Activated CD4-positive, alpha-beta T cell treated with anti-CD3 and anti-CD28 coated beads, Interleukin-2, amount 50 U/mL, for 24 hours (primary cell): ENCODE data around the gene RBMS3.
"Not testable (repeated sequence)": the region's sequence is repeated elsewhere in the genome, so short reads cannot be mapped to it uniquely, and the experiment has no call there.

ENCODE experiments used
- DNase-seq, 2 donors: peaks; one replicate each; pipeline ENCODE4 v3.0.0-alpha.2; 2020; ENCODE audit warnings: low read depth in 1 of 2, low spot score in 1 of 2

RBMS3 gene

GRCh38 chr3:29337565-29337964, 56.7 kb downstream of the RBMS3 start:
- DNase-seq: no peak

- no peak for DNase-seq
These were observed 57.5 kb downstream of the RBMS3 start for GRCh38 chr3:29338377-29338776.

- DNase-seq: no peak
These were observed 58.4 kb downstream of the RBMS3 start for GRCh38 chr3:29339016-29339833.

DNA sequence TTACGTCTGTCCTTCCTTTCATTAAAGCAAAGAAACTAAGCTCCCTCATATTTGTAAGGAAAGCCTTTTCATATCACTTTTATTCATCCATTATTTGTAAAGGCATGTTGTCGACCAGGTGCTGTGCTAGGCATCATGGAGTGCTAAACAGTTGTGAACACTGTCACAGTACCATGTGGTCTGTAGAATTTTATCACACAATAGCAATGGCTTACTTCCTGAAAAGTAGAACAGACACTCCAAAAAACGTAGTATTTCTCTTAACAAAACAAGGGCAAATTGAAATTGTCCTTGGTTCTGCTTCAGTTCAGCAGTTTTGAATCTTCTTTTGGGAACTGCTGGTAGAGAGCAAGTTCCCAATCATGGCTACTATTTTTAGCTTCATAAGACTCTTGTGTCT, 63.3 kb downstream of the RBMS3 start:
- no peak for DNase-seq

DNA sequence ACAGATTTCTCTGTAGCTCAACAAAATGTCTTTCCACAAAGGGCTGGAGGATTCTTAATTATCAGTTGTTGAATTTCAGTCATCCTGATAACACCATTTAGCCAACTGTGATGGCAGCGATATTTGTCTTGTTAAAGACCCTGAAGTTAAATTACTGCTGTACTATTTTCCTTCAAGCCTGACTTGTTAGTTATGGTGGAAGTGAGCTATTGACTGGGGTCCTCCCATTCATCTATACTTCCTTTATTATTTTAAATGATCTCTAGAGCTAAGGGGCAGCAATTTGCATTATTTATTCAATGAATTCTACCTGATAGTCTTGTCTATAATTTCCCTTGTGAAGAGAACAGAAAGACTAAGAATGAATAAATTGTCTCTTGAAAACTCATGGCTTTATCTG, 64.1 kb downstream of the RBMS3 start:
- DNase-seq: no peak

- no peak for DNase-seq
These were observed 64.8 kb downstream of the RBMS3 start for GRCh38 chr3:29345516-29346300.

GRCh38 chr3:29346828-29347227, 66.0 kb downstream of the RBMS3 start:
- DNase-seq: no peak

GRCh38 chr3:29347412-29347811, 66.5 kb downstream of the RBMS3 start:
- no peak for DNase-seq

DNA sequence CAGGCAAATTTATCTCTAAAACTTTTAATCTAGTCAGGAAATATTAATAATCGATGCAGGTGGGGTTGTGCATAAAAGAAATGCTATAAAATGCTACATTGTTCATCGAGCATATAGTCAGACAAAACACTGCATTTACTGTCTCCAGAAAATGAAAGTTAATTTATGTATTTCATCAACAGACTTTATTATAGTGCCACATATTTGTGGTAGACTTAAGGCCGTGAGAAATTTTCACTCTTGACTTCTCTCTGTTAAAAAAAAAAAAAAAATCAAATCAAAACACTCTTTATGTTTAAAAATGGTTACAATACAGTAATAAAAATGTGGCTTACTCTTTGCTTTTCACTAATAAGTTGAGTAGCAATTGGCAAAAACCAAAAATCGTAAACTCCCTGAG, 67.4 kb downstream of the RBMS3 start:
- no peak for DNase-seq

DNA sequence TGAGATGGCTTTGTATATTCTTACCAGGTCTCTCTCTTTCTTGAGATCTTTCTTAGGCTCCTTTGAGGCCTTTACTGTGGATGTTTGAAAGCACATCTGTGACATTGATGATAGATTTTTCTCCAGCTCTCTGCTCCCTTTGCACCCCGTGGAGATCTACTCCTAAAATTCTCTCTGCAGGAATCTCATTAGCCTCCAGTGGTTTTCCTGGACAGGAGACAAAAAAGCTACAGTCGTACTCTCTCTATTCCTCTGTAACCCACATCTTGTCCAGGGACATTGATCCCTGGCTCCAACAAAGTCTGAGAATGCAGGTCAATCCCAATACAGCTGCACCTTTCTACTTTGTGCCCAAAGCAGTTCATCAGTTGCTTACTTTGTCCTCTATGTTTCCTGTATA, 68.2 kb downstream of the RBMS3 start:
- DNase-seq: no peak

GRCh38 chr3:29353807-29354206, 72.9 kb downstream of the RBMS3 start:
- DNase-seq: no peak

DNA sequence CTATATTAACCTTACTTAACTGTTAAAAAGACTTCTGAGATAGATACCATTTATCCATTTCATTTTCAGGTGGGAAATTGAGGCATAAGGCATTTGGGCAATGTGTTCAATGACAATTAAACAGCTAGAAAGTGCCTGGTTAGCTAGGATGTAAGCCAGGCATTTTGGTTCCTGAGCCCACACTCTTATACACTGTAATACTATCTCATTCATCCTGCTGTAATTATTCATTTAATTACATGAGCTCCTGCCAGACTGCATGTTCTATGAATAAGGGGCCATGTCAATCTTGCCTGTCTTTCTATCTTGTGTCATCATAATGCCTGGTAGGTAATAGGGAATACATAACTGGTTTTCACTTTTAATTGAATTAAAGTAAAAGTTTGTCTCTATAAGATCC, 74.0 kb downstream of the RBMS3 start:
- no peak for DNase-seq

DNA sequence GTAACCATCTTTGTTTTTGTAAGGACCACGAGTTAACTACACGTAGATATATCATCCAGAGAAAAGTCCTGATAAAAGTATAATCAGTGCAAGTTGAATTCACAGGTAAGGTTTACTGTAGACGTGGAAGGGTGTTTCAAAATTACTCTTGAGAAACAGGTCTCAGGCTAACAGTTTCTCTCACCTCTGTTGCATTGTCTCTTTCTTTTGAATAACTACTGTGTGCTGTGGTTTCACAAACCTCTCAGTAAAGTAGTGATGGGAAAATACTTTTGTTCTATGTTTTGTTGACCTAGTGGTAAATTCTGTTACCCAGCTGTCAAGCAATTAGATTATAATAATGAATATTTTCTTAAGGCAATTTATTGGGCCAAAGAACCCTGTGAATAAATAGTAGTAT, 75.2 kb downstream of the RBMS3 start:
- no peak for DNase-seq

- DNase-seq: not testable (repeated sequence)
These were observed 79.4 kb downstream of the RBMS3 start for GRCh38 chr3:29360289-29360688.

GRCh38 chr3:29363110-29363509, 82.2 kb downstream of the RBMS3 start:
- no peak for DNase-seq

DNA sequence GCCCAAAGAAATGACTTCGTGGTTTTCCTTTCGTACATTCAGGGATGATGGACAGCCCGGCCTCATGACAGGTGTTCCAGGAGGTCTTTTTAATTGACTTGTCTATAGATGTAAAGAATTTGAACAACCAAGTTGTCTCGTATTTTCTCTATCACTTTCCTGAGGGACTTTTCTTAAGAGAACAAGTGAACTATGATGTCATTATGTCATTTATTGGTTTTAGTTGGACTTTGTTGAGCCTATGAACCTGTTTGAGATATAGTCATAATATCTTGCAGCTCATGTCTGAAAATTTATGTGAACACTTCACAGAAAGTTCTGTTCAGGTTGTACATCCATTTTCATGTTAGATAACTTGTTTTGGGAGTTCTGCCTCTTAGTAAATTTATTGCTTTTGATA, 89.2 kb downstream of the RBMS3 start:
- DNase-seq: no peak

DNA sequence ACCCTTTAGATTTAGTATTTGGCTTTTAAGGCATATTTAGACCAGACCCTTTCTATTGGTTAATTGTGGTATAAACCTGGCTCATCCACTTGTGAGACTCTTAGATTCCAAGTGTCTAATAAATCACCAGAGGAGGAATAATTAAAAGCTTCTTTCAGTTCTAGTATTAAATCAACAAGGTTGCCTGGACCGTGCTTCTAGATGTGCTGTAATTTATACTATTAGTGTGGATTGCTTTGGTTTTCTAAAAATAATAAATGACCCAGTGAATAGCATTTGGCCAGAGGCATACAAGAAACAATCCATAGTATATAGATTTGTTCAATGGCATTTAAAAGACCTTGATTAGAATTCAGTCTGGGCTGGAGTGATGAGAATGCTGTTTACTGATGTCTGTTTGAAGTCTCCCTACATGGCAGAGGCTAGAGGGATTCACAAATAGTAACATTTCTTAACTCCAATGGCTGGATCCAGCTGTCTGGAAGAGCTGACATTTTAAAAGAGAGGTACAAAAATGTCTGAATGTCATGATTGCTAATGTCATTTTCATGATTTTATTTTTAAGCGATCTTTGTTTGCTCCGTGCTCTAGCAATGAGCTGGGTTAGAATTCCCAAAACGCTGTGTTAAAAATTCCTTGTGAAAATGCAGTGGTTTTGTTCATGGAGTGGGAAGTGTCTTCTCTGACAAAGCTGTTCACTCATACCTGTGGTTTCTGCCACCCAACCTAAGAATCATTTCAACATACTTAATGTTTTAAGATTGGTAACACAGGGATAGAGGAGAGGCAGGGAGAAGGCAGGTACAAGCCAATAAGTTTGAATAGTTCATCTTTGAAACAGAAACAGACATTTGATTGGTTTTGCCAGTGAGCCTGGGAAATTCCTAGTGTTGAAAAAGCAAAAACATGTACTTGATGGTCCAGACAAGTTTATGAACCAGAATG, 89.9 kb downstream of the RBMS3 start:
- DNase-seq: no peak

- DNase-seq: no peak
These were observed 92.3 kb downstream of the RBMS3 start for GRCh38 chr3:29373131-29373680.

DNA sequence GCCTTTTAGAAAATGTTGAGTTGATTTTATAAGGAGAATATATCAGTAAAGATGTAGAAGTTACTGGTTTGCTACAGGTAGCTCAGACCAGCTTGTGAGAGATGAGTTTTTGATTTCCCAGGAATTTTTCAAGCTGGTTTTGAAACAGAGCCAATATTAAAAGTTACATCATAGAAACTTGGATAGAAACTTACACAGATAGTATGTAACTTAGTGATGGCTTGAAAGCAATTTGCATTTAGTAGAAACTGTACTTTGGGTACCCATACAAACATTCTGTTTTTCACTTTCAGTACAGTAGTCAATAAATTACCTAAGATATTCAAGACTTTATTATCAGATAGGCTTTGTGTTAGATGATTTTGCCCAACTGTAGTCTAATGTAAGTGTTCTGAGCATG, 93.4 kb downstream of the RBMS3 start:
- no peak for DNase-seq

- DNase-seq: no peak
These were observed 98.2 kb downstream of the RBMS3 start for GRCh38 chr3:29379097-29379496.

DNA sequence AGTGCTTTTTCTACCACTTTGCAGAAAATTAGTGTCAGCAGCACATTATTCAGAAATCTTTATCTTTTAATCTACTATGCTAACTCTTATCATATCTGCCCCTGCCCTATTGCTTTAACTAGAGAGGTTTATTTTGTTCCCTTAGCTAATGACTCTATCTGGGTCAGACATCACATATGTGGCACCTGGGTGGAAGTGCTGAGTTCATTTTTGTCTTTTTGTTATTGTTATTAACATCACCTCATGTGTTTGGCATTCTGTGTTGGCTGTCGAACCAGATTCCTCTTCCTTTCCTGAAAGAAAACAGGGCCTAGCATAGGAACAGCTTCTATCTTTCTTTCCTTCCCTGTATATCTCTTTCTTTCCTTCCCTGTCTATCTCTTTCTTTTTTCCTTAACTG, 100.7 kb downstream of the RBMS3 start:
- DNase-seq: no peak
